Muscle of back (tissue), 13 donors: Measurements from ENCODE around the gene PI4K2A. TPM values are rescaled to one million over a fixed set of nuclear protein-coding genes. Genes with fewer than 3 reads are reported as not detected.

ENCODE experiments used
- DNase-seq, 3 donors: peaks; one replicate each; pipeline versions ENCODE4 v3.0.0 to v3.0.0-alpha.2; 2013
- long read RNA-seq, 9 donors: transcript quantifications; one replicate each; lab custom pipeline, GENCODE V29; 2026
- polyA plus RNA-seq, 10 donors: library from polyadenylated mRNA; unstranded; fragments of 120-200 nt; gene quantifications; one replicate each; pipeline ENCODE4 v1.2.1, GENCODE V29; 2013; ENCODE audit not compliant: insufficient read length in 10 of 10

Gene PI4K2A
- polyA plus RNA-seq = 10 to 100 TPM in 2 of 10 donors, 1 to 10 TPM in 8; 8.8 to 12.2 (median 9.3) TPM
- long read RNA-seq, donor 1, full-length matches to known transcripts = 3 of 3 reads
- long read RNA-seq, donor 1, partial matches to known transcripts = 0 of 3 reads
- long read RNA-seq, donor 1, other reads (novel, unspliced or antisense) = 0 of 3 reads
- long read RNA-seq, donor 2, full-length matches to known transcripts = 3 of 3 reads
- long read RNA-seq, donor 2, partial matches to known transcripts = 0 of 3 reads
- long read RNA-seq, donor 2, other reads (novel, unspliced or antisense) = 0 of 3 reads
- long read RNA-seq, donor 3 = 0 reads
- long read RNA-seq, donor 4, full-length matches to known transcripts = 1 of 1 reads
- long read RNA-seq, donor 4, partial matches to known transcripts = 0 of 1 reads
- long read RNA-seq, donor 4, other reads (novel, unspliced or antisense) = 0 of 1 reads
- long read RNA-seq, donor 5, full-length matches to known transcripts = 6 of 6 reads
- long read RNA-seq, donor 5, partial matches to known transcripts = 0 of 6 reads
- long read RNA-seq, donor 5, other reads (novel, unspliced or antisense) = 0 of 6 reads
- long read RNA-seq, donor 6, full-length matches to known transcripts = 2 of 2 reads
- long read RNA-seq, donor 6, partial matches to known transcripts = 0 of 2 reads
- long read RNA-seq, donor 6, other reads (novel, unspliced or antisense) = 0 of 2 reads
- long read RNA-seq, donor 7, full-length matches to known transcripts = 4 of 4 reads
- long read RNA-seq, donor 7, partial matches to known transcripts = 0 of 4 reads
- long read RNA-seq, donor 7, other reads (novel, unspliced or antisense) = 0 of 4 reads
- long read RNA-seq, donor 8, full-length matches to known transcripts = 3 of 3 reads
- long read RNA-seq, donor 8, partial matches to known transcripts = 0 of 3 reads
- long read RNA-seq, donor 8, other reads (novel, unspliced or antisense) = 0 of 3 reads
- long read RNA-seq, donor 9 = 0 reads

- peak; percentile 98 to 99 (median 99) for DNase-seq
Measured at GRCh38 chr10:97640174-97640867, at the start of gene PI4K2A. PI4K2A (plus strand) TSS chr10:97640671; CDS start chr10:97640743, 72 bp downstream.

- DNase-seq = no peak
Measured at GRCh38 chr10:97590748-97591495, 49.5 kb upstream of the PI4K2A start.

GRCh38 chr10:97593421-97593820 is 47.0 kb upstream of the PI4K2A start:
- DNase-seq = peak in 2 of 3 donors; percentile 62 to 77

GRCh38 chr10:97596101-97597082 is 44.1 kb upstream of the PI4K2A start:
- DNase-seq = peak; percentile 68 to 81 (median 77)

GRCh38 chr10:97597778-97598177 is 42.7 kb upstream of the PI4K2A start:
- no peak for DNase-seq

- no peak for DNase-seq
Measured at GRCh38 chr10:97598407-97599271, 41.8 kb upstream of the PI4K2A start.

- DNase-seq = no peak
Measured at GRCh38 chr10:97599272-97599619, 41.2 kb upstream of the PI4K2A start.

GRCh38 chr10:97600616-97601015 is 39.9 kb upstream of the PI4K2A start:
- DNase-seq = no peak

GRCh38 chr10:97601268-97602215 is 38.9 kb upstream of the PI4K2A start:
- DNase-seq = no peak

GRCh38 chr10:97607095-97607636 is 33.3 kb upstream of the PI4K2A start:
- DNase-seq = no peak

- DNase-seq = peak in 1 of 3 donors; percentile 20
Measured at GRCh38 chr10:97608991-97609561, 31.4 kb upstream of the PI4K2A start.

- no peak for DNase-seq
Measured at GRCh38 chr10:97611473-97611872, 29.0 kb upstream of the PI4K2A start.

GRCh38 chr10:97612386-97612785 is 28.1 kb upstream of the PI4K2A start:
- peak in 2 of 3 donors; percentile 63 to 72 for DNase-seq

GRCh38 chr10:97618285-97618684 is 22.2 kb upstream of the PI4K2A start:
- no peak for DNase-seq

GRCh38 chr10:97618733-97619132 is 21.7 kb upstream of the PI4K2A start:
- no peak for DNase-seq

GRCh38 chr10:97623277-97623676 is 17.2 kb upstream of the PI4K2A start:
- DNase-seq = no peak

- no peak for DNase-seq
Measured at GRCh38 chr10:97627731-97628130, 12.7 kb upstream of the PI4K2A start.
